ENCODE measurements around the gene MYRIP. TPM values are rescaled to one million over a fixed set of nuclear protein-coding genes. Genes with fewer than 3 reads are reported as not detected.

MYRIP gene
- total RNA-seq, 1 donor from 2014 or later = not detected

- Mint-ChIP-seq H3K27me3 (no peaks in the 10 kb centered on the region), H3K9me3 (no peaks in the 10 kb centered on the region), H3K4me1 (peaks cover 17% of the 10 kb centered on the region), H3K27ac (peak within 1 kb of the TSS; percentile 99), H3K36me3 (ENCODE audit: low read depth) (peaks cover 31% of the 10 kb centered on the region), H3K4me3 (peak within 1 kb of the TSS; percentile 100)
- peak; percentile 100 for DNase-seq
- intact Hi-C loops (cut with micrococcal nuclease) = loop anchor here (1.0 to 10.0 kb wide), 6 partner anchors 144 to 1652 kb away; partner anchors contain the start of genes CTNNB1, RPL14, RPSA and ZNF621
Observed at GRCh38 chr3:40309418-40309924, 500.1 kb downstream of the MYRIP start, which contains the start of gene EIF1B. TSS of gene EIF1B (plus strand) at chr3:40309707. CDS start at chr3:40309942, 235 bp downstream.

All from activated CD4-positive, alpha-beta T cell treated with anti-CD3 and anti-CD28 coated beads, Interleukin-2, amount 10 ng/mL, durations not matched to agents 24 days and 14 days (primary cell).